Measurements from ENCODE around the gene DPPA2. TPM values are rescaled to one million over a fixed set of nuclear protein-coding genes. Genes with fewer than 3 reads are reported as not detected.

The DPPA2 gene
- total and polyA plus RNA-seq, 2 donors from 2014 or later: 0.19 TPM; not detected in 1

DNA sequence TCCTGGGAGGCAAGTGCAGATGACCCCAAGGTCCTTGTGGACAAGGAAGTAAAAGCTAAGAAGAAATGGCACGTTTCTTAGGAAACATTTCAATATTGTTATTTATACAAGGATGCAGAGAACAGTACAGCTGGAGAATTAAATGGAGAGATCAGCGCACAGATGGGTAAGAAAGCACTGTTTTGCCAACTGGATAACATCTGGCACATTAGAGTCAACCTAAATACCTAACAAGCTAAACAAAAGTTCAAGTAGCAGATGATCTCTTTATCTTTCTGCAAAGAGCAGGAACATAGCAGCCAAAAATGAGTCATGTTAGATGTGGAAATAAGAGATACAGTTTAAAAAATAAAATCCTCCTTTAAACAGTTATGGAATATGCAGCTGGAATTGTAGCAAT, 36.7 kb upstream of the DPPA2 start:
- TF ChIP-seq, protein P1, sequence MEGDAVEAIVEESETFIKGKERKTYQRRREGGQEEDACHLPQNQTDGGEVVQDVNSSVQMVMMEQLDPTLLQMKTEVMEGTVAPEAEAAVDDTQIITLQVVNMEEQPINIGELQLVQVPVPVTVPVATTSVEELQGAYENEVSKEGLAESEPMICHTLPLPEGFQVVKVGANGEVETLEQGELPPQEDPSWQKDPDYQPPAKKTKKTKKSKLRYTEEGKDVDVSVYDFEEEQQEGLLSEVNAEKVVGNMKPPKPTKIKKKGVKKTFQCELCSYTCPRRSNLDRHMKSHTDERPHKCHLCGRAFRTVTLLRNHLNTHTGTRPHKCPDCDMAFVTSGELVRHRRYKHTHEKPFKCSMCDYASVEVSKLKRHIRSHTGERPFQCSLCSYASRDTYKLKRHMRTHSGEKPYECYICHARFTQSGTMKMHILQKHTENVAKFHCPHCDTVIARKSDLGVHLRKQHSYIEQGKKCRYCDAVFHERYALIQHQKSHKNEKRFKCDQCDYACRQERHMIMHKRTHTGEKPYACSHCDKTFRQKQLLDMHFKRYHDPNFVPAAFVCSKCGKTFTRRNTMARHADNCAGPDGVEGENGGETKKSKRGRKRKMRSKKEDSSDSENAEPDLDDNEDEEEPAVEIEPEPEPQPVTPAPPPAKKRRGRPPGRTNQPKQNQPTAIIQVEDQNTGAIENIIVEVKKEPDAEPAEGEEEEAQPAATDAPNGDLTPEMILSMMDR (IDR thresholded peaks at IDR 0.05; ENCODE audit: borderline replicate concordance, extremely low read depth, insufficient read depth): no peak
- H3K36me3 ChIP-seq (ENCODE audit: control insufficient read depth in 2 of 3, insufficient read depth in 3 of 3, low read length in 3 of 3): no peaks in the 10 kb centered on the region
- no peak for DNase-seq
- H3K9me3 ChIP-seq (ENCODE audit: control insufficient read depth in 2 of 3, insufficient read depth in 1 of 3, low read length in 3 of 3): no peaks in the 10 kb centered on the region
- H3K9ac ChIP-seq (ENCODE audit: low read length in 3 of 3): no peak overlapping the region
- peaks cover 0 to 3% (median 0%) of the 10 kb centered on the region in 3 donors for H3K4me1 ChIP-seq (ENCODE audit: control insufficient read depth in 2 of 3, insufficient read depth in 2 of 3, low read depth in 1 of 3, low read length in 3 of 3)
- H3K27me3 ChIP-seq (ENCODE audit: control insufficient read depth, insufficient read depth, low read length): no peaks in the 10 kb centered on the region
- no peak overlapping the region for H3K27ac ChIP-seq (ENCODE audit: low read depth in 2 of 2, low read length in 2 of 2)
- H3K4me3 ChIP-seq (ENCODE audit: low read length in 3 of 3): no peak overlapping the region
- intact Hi-C loops (cut with DNase I): no loop called here
- FAIRE-seq: no peak

DNA sequence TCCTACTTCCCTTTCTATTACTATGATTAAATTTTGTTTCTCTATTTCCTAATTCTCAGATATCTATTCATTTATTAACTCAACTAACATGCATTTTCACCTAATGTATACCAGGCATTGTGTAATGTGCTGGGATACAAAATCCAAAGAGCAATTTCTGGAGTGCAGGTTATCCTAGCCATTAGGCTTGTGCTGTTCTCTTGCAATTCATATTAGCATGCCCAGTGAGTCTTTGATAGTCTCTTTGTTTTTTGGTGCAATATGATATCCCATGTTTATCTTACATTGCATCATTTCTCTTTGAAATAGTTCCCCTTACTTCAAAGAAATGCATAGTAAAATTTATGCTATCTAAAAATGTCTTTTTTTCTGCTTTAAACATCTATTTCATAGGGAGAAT, 34.9 kb upstream of the DPPA2 start:
- H3K27ac ChIP-seq (ENCODE audit: low read depth in 2 of 2, low read length in 2 of 2): no peak overlapping the region

GRCh38 chr3:109346770-109347295, 30.5 kb upstream of the DPPA2 start:
- Histone ChIP-seq H3K27ac (ENCODE audit: low read depth in 2 of 2, low read length in 2 of 2) (no peak overlapping the region), H3K27me3 (ENCODE audit: control insufficient read depth, insufficient read depth, low read length) (no peaks in the 10 kb centered on the region), H3K4me1 (ENCODE audit: control insufficient read depth in 2 of 3, insufficient read depth in 2 of 3, low read depth in 1 of 3, low read length in 3 of 3) (no peaks in the 10 kb centered on the region), H3K9me3 (ENCODE audit: control insufficient read depth in 2 of 3, insufficient read depth in 1 of 3, low read length in 3 of 3) (no peaks in the 10 kb centered on the region), H3K9ac (ENCODE audit: low read length in 3 of 3) (no peak overlapping the region), H3K4me3 (ENCODE audit: low read length in 3 of 3) (no peak overlapping the region), H3K36me3 (ENCODE audit: control insufficient read depth in 2 of 3, insufficient read depth in 3 of 3, low read length in 3 of 3) (no peaks in the 10 kb centered on the region)
- TF ChIP-seq, protein P1 (IDR thresholded peaks at IDR 0.05; ENCODE audit: borderline replicate concordance, extremely low read depth, insufficient read depth): no peak
- FAIRE-seq (no peak), DNase-seq (no peak)
- intact Hi-C loops (cut with DNase I): no loop called here

More for the DNA sequence above, 34.9 kb upstream of the DPPA2 start:
- TF ChIP-seq, protein P1 (IDR thresholded peaks at IDR 0.05; ENCODE audit: borderline replicate concordance, extremely low read depth, insufficient read depth): no peak
- H3K36me3 ChIP-seq (ENCODE audit: control insufficient read depth in 2 of 3, insufficient read depth in 3 of 3, low read length in 3 of 3): no peaks in the 10 kb centered on the region
- H3K4me3 ChIP-seq (ENCODE audit: low read length in 3 of 3): no peak overlapping the region
- peaks cover 0 to 3% (median 0%) of the 10 kb centered on the region in 3 donors for H3K4me1 ChIP-seq (ENCODE audit: control insufficient read depth in 2 of 3, insufficient read depth in 2 of 3, low read depth in 1 of 3, low read length in 3 of 3)
- no peak overlapping the region for H3K9ac ChIP-seq (ENCODE audit: low read length in 3 of 3)
- H3K9me3 ChIP-seq (ENCODE audit: control insufficient read depth in 2 of 3, insufficient read depth in 1 of 3, low read length in 3 of 3): no peaks in the 10 kb centered on the region
- DNase-seq (no peak), FAIRE-seq (no peak)
- no peaks in the 10 kb centered on the region for H3K27me3 ChIP-seq (ENCODE audit: control insufficient read depth, insufficient read depth, low read length)
- intact Hi-C loops (cut with DNase I): no loop called here

GRCh38 chr3:109346099-109346498, 29.8 kb upstream of the DPPA2 start:
- Histone ChIP-seq H3K9me3 (ENCODE audit: control insufficient read depth in 2 of 3, insufficient read depth in 1 of 3, low read length in 3 of 3) (no peaks in the 10 kb centered on the region), H3K27me3 (ENCODE audit: control insufficient read depth, insufficient read depth, low read length) (no peaks in the 10 kb centered on the region), H3K27ac (ENCODE audit: low read depth in 2 of 2, low read length in 2 of 2) (no peak overlapping the region), H3K9ac (ENCODE audit: low read length in 3 of 3) (no peak overlapping the region), H3K36me3 (ENCODE audit: control insufficient read depth in 2 of 3, insufficient read depth in 3 of 3, low read length in 3 of 3) (no peaks in the 10 kb centered on the region), H3K4me3 (ENCODE audit: low read length in 3 of 3) (no peak overlapping the region), H3K4me1 (ENCODE audit: control insufficient read depth in 2 of 3, insufficient read depth in 2 of 3, low read depth in 1 of 3, low read length in 3 of 3) (no peaks in the 10 kb centered on the region)
- TF ChIP-seq, protein P1 (IDR thresholded peaks at IDR 0.05; ENCODE audit: borderline replicate concordance, extremely low read depth, insufficient read depth): no peak
- intact Hi-C loops (cut with DNase I): no loop called here
- no peak for DNase-seq
- FAIRE-seq: no peak
